GM23338 (cell line): ENCODE data around the gene GFRA4. TPM values are rescaled to one million over a fixed set of nuclear protein-coding genes. Genes with fewer than 3 reads are reported as not detected.

Source experiments
- ATAC-seq: fragments of 200-7000 bp; cut with Tn5 transposase; 3 replicates; pipeline ENCODE4 v1.9.1; 2020
- DNase-seq: peaks from one replicate; pipeline ENCODE4 v3.0.0-alpha.2; 2015; ENCODE audit warnings: low spot score
- H2AFZ ChIP-seq: fragments of 200-600 bp; sonication (generic); 2 replicates; pipeline ENCODE4 v1.8.0; 2016; ENCODE audit warnings: antibody characterized with exemption, mild to moderate bottlenecking, moderate library complexity
- H3F3A ChIP-seq: fragments of 200-600 bp; sonication (generic); replicated peaks from 2 replicates; pipeline ENCODE4 v1.8.0; 2017; ENCODE audit warnings: antibody characterized with exemption, mixed run types, low read depth
- H3K27ac ChIP-seq: fragments of 200-600 bp; sonication (generic); 2 replicates; pipeline ENCODE4 v1.6.1; 2016; ENCODE audit warnings: low read depth
- H3K27me3 ChIP-seq: fragments of 200-600 bp; sonication (generic); 2 replicates; pipeline ENCODE4 v1.8.0; 2016; ENCODE audit warnings: mild to moderate bottlenecking, mixed run types, moderate library complexity; ENCODE audit not compliant: insufficient read depth
- H3K36me3 ChIP-seq: fragments of 200-600 bp; sonication (generic); 2 replicates; pipeline ENCODE4 v1.8.0; 2016; ENCODE audit warnings: mild to moderate bottlenecking; ENCODE audit not compliant: insufficient read depth
- H3K4me1 ChIP-seq: fragments of 200-600 bp; sonication (generic); 2 replicates; pipeline ENCODE4 v1.8.0; 2016; ENCODE audit warnings: mild to moderate bottlenecking, moderate library complexity; ENCODE audit not compliant: insufficient read depth
- H3K4me2 ChIP-seq: fragments of 200-600 bp; sonication (generic); 2 replicates; pipeline ENCODE4 v1.7.1; 2017; ENCODE audit warnings: mixed run types
- H3K4me3 ChIP-seq: fragments of 200-600 bp; sonication (generic); 2 replicates; pipeline ENCODE4 v1.6.1; 2016; ENCODE audit warnings: mixed run types
- H3K79me2 ChIP-seq: fragments of 200-600 bp; sonication (generic); replicated peaks from 2 replicates; pipeline ENCODE4 v1.8.0; 2017; ENCODE audit warnings: mild to moderate bottlenecking; ENCODE audit not compliant: insufficient read depth
- H3K9me2 ChIP-seq: fragments of 200-600 bp; sonication (generic); 2 replicates; pipeline ENCODE4 v1.8.0; 2017; ENCODE audit not compliant: insufficient read depth
- H4K20me1 ChIP-seq: fragments of 200-600 bp; sonication (generic); replicated peaks from 2 replicates; pipeline ENCODE4 v1.8.0; 2017; ENCODE audit warnings: mild to moderate bottlenecking; ENCODE audit not compliant: insufficient read depth
- H3K27ac Mint-ChIP-seq: 2 replicates; pipeline ENCODE4 v1.8.0; 2020; ENCODE audit warnings: inconsistent platforms, mild to moderate bottlenecking, moderate library complexity, mixed read lengths
- H3K27me3 Mint-ChIP-seq: 3 replicates; pipeline ENCODE4 v1.8.0; 2022; ENCODE audit warnings: low read depth, mild to moderate bottlenecking, moderate library complexity, mixed read lengths, inconsistent platforms; ENCODE audit not compliant: insufficient read depth, poor library complexity
- H3K36me3 Mint-ChIP-seq: 3 replicates; pipeline ENCODE4 v1.8.0; 2021; ENCODE audit warnings: low read depth, mild to moderate bottlenecking, inconsistent platforms, moderate library complexity, mixed read lengths
- H3K4me1 Mint-ChIP-seq: 3 replicates; pipeline ENCODE4 v1.8.0; 2020; ENCODE audit warnings: mild to moderate bottlenecking, inconsistent platforms, mixed read lengths
- H3K4me3 Mint-ChIP-seq: 3 replicates; pipeline ENCODE4 v1.8.0; 2021; ENCODE audit warnings: moderate library complexity, mild to moderate bottlenecking, inconsistent platforms, mixed read lengths
- H3K9me3 Mint-ChIP-seq: 3 replicates; pipeline ENCODE4 v1.8.0; 2020; ENCODE audit warnings: moderate library complexity, mild to moderate bottlenecking, inconsistent platforms, mixed read lengths
- EZH2phosphoT487 ChIP-seq: fragments of 200-600 bp; sonication (generic); IDR thresholded peaks from one replicate; pipeline ENCODE4 v1.8.1; 2018; ENCODE audit warnings: antibody characterized with exemption; ENCODE audit not compliant: unreplicated experiment
- NANOG ChIP-seq: IDR thresholded peaks from 2 replicates; pipeline ENCODE4 v1.6.1; 2016; ENCODE audit warnings: antibody characterized with exemption, borderline replicate concordance
- STAT1 ChIP-seq: IDR thresholded peaks from one replicate; pipeline ENCODE4 v1.6.1; 2016; ENCODE audit warnings: antibody characterized with exemption; ENCODE audit not compliant: unreplicated experiment
- polyA plus RNA-seq: library from polyadenylated mRNA; unstranded; fragments of >200 nt; fragmentation: Nextera tagmentation; extraction: Ambion mirVana; gene quantifications from 2 replicates; pipeline ENCODE4 v1.2.1, GENCODE V29; 2016
- total RNA-seq: library from RNA; depleted of rRNA; stranded (reverse); fragments of >200 nt; shearing (Covaris generic); gene quantifications from 2 replicates; pipeline ENCODE4 v1.2.3, GENCODE V29; 2014
- TF ChIP-seq, protein P1 (sequence below): fragments of 250-450 bp; sonication (Bioruptor Pico); IDR thresholded peaks from 2 replicates; pipeline ENCODE4 v1.5.0; 2020; ENCODE audit warnings: mild to moderate bottlenecking, moderate library complexity
- TF ChIP-seq, protein P2 (sequence below): IDR thresholded peaks from 2 replicates; pipeline ENCODE4 v1.6.1; 2016; ENCODE audit warnings: antibody characterized with exemption
- TF ChIP-seq, protein P3 (sequence below), 2 experiments: fragments of 200-600 bp in 1 of 2; sonication (generic) in 1 of 2; conservative IDR thresholded peaks; 2 replicates each; pipeline versions ENCODE4 v1.5.1 to v1.6.1; 2016 to 2017; ENCODE audit warnings: antibody characterized with exemption in 2 of 2, low read depth in 2 of 2, mild to moderate bottlenecking in 2 of 2, moderate library complexity in 1 of 2

GFRA4 gene
- total and polyA plus RNA-seq, 2 experiments from 2014 or later: not detected

DNA sequence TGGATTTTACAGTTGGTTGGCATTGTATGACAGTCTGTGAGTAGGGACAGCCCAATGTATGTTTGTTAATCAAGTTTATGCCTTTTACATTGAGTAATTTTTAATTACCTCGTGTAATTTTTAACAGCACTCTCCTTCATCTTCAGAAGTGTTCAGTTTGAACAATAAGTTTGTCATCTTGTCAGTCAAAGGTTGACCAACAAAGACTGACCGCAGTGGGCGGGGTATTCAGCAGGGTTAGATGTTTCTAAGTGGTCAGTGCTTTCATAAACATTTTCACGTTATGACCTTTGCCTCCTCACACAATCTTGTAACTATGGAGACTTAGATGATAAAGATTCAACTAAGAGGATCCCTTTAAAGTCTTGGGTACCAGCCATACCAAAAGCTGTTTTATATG is 40.8 kb downstream of the GFRA4 start:
- H3K4me3 Mint-ChIP-seq: no peak overlapping the region
- H3K27ac Mint-ChIP-seq: no peak overlapping the region
- no peaks in the 10 kb centered on the region for H3K79me2 ChIP-seq
- peaks cover 2% of the 10 kb centered on the region for H3K27me3 Mint-ChIP-seq
- H3K4me1 Mint-ChIP-seq: peaks cover 5% of the 10 kb centered on the region; the same call in 1 of the 3 replicates
- H2AFZ ChIP-seq: no peak overlapping the region
- no peaks in the 10 kb centered on the region; the same call in 1 of the 2 replicates for H4K20me1 ChIP-seq
- H3K27me3 ChIP-seq: no peaks in the 10 kb centered on the region
- H3K36me3 ChIP-seq: no peaks in the 10 kb centered on the region
- H3K4me1 ChIP-seq: no peaks in the 10 kb centered on the region
- H3K4me3 ChIP-seq: no peak overlapping the region
- no peaks in the 10 kb centered on the region for H3K9me2 ChIP-seq
- DNase-seq (no peak), ATAC-seq (no peak)
- no peaks in the 10 kb centered on the region; the same call in 2 of the 3 replicates for H3K36me3 Mint-ChIP-seq
- no peaks in the 10 kb centered on the region for H3F3A ChIP-seq
- H3K27ac ChIP-seq: no peak overlapping the region
- no peak overlapping the region for H3K4me2 ChIP-seq
- TF ChIP-seq EZH2phosphoT487: no peak
- no peak for TF ChIP-seq STAT1
- no peaks in the 10 kb centered on the region for H3K9me3 Mint-ChIP-seq

DNA sequence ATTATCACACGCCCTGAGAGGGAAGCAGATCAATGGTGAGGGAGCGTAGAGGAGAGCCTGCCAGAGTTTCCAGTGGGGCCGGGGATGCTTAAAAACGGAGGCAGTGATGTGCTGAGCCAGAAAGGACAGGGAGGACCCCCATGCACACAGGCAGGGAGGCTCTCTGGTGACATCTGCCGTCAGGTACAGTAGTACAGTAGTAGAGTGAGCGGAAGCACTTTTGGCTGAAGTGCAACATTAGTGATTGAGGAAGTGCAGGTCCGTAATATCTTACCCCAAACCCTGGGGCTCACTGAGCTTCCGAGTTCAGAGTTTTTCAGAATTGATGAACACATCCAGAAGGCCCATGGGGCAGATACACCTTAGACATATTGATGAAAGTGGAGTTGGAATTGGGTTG is 42.1 kb downstream of the GFRA4 start:
- Histone ChIP-seq H3K4me2 (no peak overlapping the region), H3K27me3 (no peaks in the 10 kb centered on the region), H3K4me1 (no peaks in the 10 kb centered on the region; the same call in 1 of the 2 replicates), H3K36me3 (no peaks in the 10 kb centered on the region), H4K20me1 (no peaks in the 10 kb centered on the region; the same call in 1 of the 2 replicates), H3K27ac (no peak overlapping the region), H3K79me2 (no peaks in the 10 kb centered on the region), H2AFZ (no peak overlapping the region), H3K4me3 (no peak overlapping the region), H3K9me2 (no peaks in the 10 kb centered on the region), H3F3A (no peaks in the 10 kb centered on the region)
- no peak overlapping the region for H3K27ac Mint-ChIP-seq
- peaks cover 6% of the 10 kb centered on the region for H3K27me3 Mint-ChIP-seq
- no peak overlapping the region for H3K4me3 Mint-ChIP-seq
- no peaks in the 10 kb centered on the region for H3K36me3 Mint-ChIP-seq
- H3K9me3 Mint-ChIP-seq: no peaks in the 10 kb centered on the region
- H3K4me1 Mint-ChIP-seq: peaks cover 10% of the 10 kb centered on the region; the same call in 2 of the 3 replicates
- TF ChIP-seq, protein P1, sequence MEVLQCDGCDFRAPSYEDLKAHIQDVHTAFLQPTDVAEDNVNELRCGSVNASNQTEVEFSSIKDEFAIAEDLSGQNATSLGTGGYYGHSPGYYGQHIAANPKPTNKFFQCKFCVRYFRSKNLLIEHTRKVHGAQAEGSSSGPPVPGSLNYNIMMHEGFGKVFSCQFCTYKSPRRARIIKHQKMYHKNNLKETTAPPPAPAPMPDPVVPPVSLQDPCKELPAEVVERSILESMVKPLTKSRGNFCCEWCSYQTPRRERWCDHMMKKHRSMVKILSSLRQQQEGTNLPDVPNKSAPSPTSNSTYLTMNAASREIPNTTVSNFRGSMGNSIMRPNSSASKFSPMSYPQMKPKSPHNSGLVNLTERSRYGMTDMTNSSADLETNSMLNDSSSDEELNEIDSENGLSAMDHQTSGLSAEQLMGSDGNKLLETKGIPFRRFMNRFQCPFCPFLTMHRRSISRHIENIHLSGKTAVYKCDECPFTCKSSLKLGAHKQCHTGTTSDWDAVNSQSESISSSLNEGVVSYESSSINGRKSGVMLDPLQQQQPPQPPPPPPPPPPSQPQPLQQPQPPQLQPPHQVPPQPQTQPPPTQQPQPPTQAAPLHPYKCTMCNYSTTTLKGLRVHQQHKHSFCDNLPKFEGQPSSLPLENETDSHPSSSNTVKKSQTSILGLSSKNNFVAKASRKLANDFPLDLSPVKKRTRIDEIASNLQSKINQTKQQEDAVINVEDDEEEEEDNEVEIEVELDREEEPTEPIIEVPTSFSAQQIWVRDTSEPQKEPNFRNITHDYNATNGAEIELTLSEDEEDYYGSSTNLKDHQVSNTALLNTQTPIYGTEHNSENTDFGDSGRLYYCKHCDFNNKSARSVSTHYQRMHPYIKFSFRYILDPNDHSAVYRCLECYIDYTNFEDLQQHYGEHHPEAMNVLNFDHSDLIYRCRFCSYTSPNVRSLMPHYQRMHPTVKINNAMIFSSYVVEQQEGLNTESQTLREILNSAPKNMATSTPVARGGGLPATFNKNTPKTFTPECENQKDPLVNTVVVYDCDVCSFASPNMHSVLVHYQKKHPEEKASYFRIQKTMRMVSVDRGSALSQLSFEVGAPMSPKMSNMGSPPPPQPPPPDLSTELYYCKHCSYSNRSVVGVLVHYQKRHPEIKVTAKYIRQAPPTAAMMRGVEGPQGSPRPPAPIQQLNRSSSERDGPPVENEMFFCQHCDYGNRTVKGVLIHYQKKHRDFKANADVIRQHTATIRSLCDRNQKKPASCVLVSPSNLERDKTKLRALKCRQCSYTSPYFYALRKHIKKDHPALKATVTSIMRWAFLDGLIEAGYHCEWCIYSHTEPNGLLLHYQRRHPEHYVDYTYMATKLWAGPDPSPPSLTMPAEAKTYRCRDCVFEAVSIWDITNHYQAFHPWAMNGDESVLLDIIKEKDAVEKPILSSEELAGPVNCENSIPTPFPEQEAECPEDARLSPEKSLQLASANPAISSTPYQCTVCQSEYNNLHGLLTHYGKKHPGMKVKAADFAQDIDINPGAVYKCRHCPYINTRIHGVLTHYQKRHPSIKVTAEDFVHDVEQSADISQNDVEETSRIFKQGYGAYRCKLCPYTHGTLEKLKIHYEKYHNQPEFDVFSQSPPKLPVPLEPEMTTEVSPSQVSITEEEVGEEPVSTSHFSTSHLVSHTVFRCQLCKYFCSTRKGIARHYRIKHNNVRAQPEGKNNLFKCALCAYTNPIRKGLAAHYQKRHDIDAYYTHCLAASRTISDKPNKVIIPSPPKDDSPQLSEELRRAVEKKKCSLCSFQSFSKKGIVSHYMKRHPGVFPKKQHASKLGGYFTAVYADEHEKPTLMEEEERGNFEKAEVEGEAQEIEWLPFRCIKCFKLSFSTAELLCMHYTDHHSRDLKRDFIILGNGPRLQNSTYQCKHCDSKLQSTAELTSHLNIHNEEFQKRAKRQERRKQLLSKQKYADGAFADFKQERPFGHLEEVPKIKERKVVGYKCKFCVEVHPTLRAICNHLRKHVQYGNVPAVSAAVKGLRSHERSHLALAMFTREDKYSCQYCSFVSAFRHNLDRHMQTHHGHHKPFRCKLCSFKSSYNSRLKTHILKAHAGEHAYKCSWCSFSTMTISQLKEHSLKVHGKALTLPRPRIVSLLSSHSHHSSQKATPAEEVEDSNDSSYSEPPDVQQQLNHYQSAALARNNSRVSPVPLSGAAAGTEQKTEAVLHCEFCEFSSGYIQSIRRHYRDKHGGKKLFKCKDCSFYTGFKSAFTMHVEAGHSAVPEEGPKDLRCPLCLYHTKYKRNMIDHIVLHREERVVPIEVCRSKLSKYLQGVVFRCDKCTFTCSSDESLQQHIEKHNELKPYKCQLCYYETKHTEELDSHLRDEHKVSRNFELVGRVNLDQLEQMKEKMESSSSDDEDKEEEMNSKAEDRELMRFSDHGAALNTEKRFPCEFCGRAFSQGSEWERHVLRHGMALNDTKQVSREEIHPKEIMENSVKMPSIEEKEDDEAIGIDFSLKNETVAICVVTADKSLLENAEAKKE (CRISPR knock-in tag): no peak
- TF ChIP-seq, protein P2, sequence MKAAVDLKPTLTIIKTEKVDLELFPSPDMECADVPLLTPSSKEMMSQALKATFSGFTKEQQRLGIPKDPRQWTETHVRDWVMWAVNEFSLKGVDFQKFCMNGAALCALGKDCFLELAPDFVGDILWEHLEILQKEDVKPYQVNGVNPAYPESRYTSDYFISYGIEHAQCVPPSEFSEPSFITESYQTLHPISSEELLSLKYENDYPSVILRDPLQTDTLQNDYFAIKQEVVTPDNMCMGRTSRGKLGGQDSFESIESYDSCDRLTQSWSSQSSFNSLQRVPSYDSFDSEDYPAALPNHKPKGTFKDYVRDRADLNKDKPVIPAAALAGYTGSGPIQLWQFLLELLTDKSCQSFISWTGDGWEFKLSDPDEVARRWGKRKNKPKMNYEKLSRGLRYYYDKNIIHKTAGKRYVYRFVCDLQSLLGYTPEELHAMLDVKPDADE: no peak
- TF ChIP-seq NANOG: no peak
- TF ChIP-seq, protein P3, sequence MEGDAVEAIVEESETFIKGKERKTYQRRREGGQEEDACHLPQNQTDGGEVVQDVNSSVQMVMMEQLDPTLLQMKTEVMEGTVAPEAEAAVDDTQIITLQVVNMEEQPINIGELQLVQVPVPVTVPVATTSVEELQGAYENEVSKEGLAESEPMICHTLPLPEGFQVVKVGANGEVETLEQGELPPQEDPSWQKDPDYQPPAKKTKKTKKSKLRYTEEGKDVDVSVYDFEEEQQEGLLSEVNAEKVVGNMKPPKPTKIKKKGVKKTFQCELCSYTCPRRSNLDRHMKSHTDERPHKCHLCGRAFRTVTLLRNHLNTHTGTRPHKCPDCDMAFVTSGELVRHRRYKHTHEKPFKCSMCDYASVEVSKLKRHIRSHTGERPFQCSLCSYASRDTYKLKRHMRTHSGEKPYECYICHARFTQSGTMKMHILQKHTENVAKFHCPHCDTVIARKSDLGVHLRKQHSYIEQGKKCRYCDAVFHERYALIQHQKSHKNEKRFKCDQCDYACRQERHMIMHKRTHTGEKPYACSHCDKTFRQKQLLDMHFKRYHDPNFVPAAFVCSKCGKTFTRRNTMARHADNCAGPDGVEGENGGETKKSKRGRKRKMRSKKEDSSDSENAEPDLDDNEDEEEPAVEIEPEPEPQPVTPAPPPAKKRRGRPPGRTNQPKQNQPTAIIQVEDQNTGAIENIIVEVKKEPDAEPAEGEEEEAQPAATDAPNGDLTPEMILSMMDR (conservative IDR thresholded peaks at IDR 0.05; ENCODE audit: low read depth in 2 of 2): peak; percentile 43 to 61
- ATAC-seq (peak; percentile 75), DNase-seq (peak; percentile 61)
